ENCODE data around the gene CUX1.

DNA sequence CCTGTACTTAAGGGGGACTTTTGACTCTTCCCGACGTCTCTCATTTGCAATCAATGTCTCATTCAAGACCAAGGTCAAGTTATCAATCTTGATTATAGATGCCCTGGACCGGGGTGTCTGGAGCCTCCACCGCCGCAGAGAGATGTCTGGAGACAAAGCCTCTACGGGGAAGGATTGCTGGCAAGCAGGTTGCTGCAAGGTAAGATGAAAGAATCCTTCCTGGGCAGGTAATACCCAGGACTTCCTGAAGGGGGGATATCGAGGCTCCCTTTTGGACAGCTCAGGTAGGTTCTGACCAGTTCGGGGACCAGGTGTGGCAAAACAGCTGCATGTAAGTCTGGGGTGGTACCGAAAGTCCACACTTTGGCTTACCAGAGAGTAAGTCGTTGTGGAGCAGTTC, 12.5 kb upstream of the CUX1 start:
- TF ChIP-seq, protein P1, sequence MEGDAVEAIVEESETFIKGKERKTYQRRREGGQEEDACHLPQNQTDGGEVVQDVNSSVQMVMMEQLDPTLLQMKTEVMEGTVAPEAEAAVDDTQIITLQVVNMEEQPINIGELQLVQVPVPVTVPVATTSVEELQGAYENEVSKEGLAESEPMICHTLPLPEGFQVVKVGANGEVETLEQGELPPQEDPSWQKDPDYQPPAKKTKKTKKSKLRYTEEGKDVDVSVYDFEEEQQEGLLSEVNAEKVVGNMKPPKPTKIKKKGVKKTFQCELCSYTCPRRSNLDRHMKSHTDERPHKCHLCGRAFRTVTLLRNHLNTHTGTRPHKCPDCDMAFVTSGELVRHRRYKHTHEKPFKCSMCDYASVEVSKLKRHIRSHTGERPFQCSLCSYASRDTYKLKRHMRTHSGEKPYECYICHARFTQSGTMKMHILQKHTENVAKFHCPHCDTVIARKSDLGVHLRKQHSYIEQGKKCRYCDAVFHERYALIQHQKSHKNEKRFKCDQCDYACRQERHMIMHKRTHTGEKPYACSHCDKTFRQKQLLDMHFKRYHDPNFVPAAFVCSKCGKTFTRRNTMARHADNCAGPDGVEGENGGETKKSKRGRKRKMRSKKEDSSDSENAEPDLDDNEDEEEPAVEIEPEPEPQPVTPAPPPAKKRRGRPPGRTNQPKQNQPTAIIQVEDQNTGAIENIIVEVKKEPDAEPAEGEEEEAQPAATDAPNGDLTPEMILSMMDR (IDR thresholded peaks at IDR 0.05): no peak
- no peak for TF ChIP-seq POLR2A (IDR thresholded peaks at IDR 0.05)

Measured in lower leg skin (tissue), 3 donors.